HAP-1 (cell line): ENCODE data around the gene COL23A1.

Source experiments
- DNase-seq, 2 experiments: peaks; one replicate each; pipeline ENCODE4 v3.0.0-alpha.2; 2016 to 2020; ENCODE audit warnings: low spot score in 2 of 2
- H3K27me3 ChIP-seq: fragments of 250-450 bp; sonication (Bioruptor Pico); 2 replicates; pipeline ENCODE4 v1.5.1; 2020; ENCODE audit warnings: low read depth, mild to moderate bottlenecking, moderate library complexity
- H3K36me3 ChIP-seq: fragments of 250-450 bp; sonication (Bioruptor Pico); replicated peaks from 2 replicates; pipeline ENCODE4 v1.5.1; 2020; ENCODE audit warnings: mild to moderate bottlenecking
- H3K4me1 ChIP-seq: fragments of 250-450 bp; sonication (Bioruptor Pico); 2 replicates; pipeline ENCODE4 v1.5.1; 2020; ENCODE audit warnings: mild to moderate bottlenecking
- H3K4me3 ChIP-seq: fragments of 250-450 bp; sonication (Bioruptor Pico); 2 replicates; pipeline ENCODE4 v1.5.1; 2020; ENCODE audit warnings: mild to moderate bottlenecking, moderate library complexity
- H3K9me3 ChIP-seq: fragments of 250-450 bp; sonication (Bioruptor Pico); 2 replicates; pipeline ENCODE4 v1.5.1; 2020; ENCODE audit warnings: mild to moderate bottlenecking, moderate library complexity
- in situ Hi-C: fragments of 300-500 bp; cut with MboI; formaldehyde crosslinking; loops from 3 replicates; pipeline ENCODE4 v1.14.3; 2020; ENCODE audit warnings: low sequenced_read_pairs, inconsistent platforms, mixed read lengths

The COL23A1 gene

GRCh38 chr5:178416206-178416882, 173.8 kb downstream of the COL23A1 start:
- in situ Hi-C loops, result no loop called here
- Histone ChIP-seq H3K27me3 (no peaks in the 10 kb centered on the region), H3K4me3 (no peak overlapping the region), H3K9me3 (no peaks in the 10 kb centered on the region), H3K4me1 (no peaks in the 10 kb centered on the region), H3K36me3 (no peaks in the 10 kb centered on the region)
- no peak for DNase-seq

GRCh38 chr5:178415353-178415752, 174.8 kb downstream of the COL23A1 start:
- H3K36me3 ChIP-seq, result no peaks in the 10 kb centered on the region
- DNase-seq, result no peak
- in situ Hi-C loops, result no loop called here
- no peak overlapping the region for H3K4me3 ChIP-seq
- no peaks in the 10 kb centered on the region for H3K27me3 ChIP-seq
- no peaks in the 10 kb centered on the region for H3K9me3 ChIP-seq
- H3K4me1 ChIP-seq, result no peaks in the 10 kb centered on the region

- in situ Hi-C loops, result no loop called here
- H3K9me3 ChIP-seq, result no peaks in the 10 kb centered on the region
- H3K4me3 ChIP-seq, result no peak overlapping the region
- no peak for DNase-seq
- H3K36me3 ChIP-seq, result no peaks in the 10 kb centered on the region
- H3K4me1 ChIP-seq, result no peaks in the 10 kb centered on the region
- H3K27me3 ChIP-seq, result no peaks in the 10 kb centered on the region
Measured at GRCh38 chr5:178413988-178414387, 176.2 kb downstream of the COL23A1 start.

GRCh38 chr5:178411083-178411482, 179.1 kb downstream of the COL23A1 start:
- Histone ChIP-seq H3K4me1 (no peaks in the 10 kb centered on the region), H3K27me3 (no peaks in the 10 kb centered on the region), H3K4me3 (no peak overlapping the region), H3K36me3 (no peaks in the 10 kb centered on the region), H3K9me3 (no peaks in the 10 kb centered on the region)
- in situ Hi-C loops, result no loop called here
- no peak for DNase-seq

GRCh38 chr5:178407646-178408045, 182.5 kb downstream of the COL23A1 start:
- no peaks in the 10 kb centered on the region for H3K9me3 ChIP-seq
- no peak overlapping the region for H3K4me3 ChIP-seq
- DNase-seq, result no peak
- no peaks in the 10 kb centered on the region for H3K36me3 ChIP-seq
- H3K27me3 ChIP-seq, result no peaks in the 10 kb centered on the region
- H3K4me1 ChIP-seq, result no peaks in the 10 kb centered on the region
- in situ Hi-C loops, result no loop called here

- H3K36me3 ChIP-seq, result no peaks in the 10 kb centered on the region
- no peak for DNase-seq
- in situ Hi-C loops, result no loop called here
Measured at GRCh38 chr5:178404987-178405386, 185.2 kb downstream of the COL23A1 start.

GRCh38 chr5:178403956-178404600, 186.1 kb downstream of the COL23A1 start:
- no peaks in the 10 kb centered on the region for H3K27me3 ChIP-seq
- in situ Hi-C loops, result no loop called here

More at GRCh38 chr5:178404987-178405386, 185.2 kb downstream of the COL23A1 start:
- H3K27me3 ChIP-seq, result no peaks in the 10 kb centered on the region
- no peaks in the 10 kb centered on the region for H3K9me3 ChIP-seq
- no peaks in the 10 kb centered on the region for H3K4me1 ChIP-seq
- H3K4me3 ChIP-seq, result no peak overlapping the region

GRCh38 chr5:178403351-178403750, 186.8 kb downstream of the COL23A1 start:
- in situ Hi-C loops, result no loop called here
- Histone ChIP-seq H3K9me3 (no peaks in the 10 kb centered on the region), H3K36me3 (no peaks in the 10 kb centered on the region), H3K4me1 (no peaks in the 10 kb centered on the region), H3K4me3 (no peak overlapping the region), H3K27me3 (no peaks in the 10 kb centered on the region)
- DNase-seq, result no peak

More at GRCh38 chr5:178403956-178404600, 186.1 kb downstream of the COL23A1 start:
- no peak for DNase-seq
- Histone ChIP-seq H3K4me3 (no peak overlapping the region), H3K4me1 (no peaks in the 10 kb centered on the region), H3K9me3 (no peaks in the 10 kb centered on the region), H3K36me3 (no peaks in the 10 kb centered on the region)

- Histone ChIP-seq H3K27me3 (no peaks in the 10 kb centered on the region), H3K9me3 (no peaks in the 10 kb centered on the region), H3K4me1 (no peaks in the 10 kb centered on the region), H3K36me3 (no peaks in the 10 kb centered on the region), H3K4me3 (no peak overlapping the region)
- in situ Hi-C loops, result no loop called here
- no peak for DNase-seq
Measured at GRCh38 chr5:178399701-178400095, 190.5 kb downstream of the COL23A1 start.

- H3K4me3 ChIP-seq, result no peak overlapping the region
- in situ Hi-C loops, result no loop called here
- H3K27me3 ChIP-seq, result no peaks in the 10 kb centered on the region
Measured at GRCh38 chr5:178398901-178399700, 191.1 kb downstream of the COL23A1 start.

GRCh38 chr5:178396796-178397720, 193.1 kb downstream of the COL23A1 start:
- H3K27me3 ChIP-seq, result no peaks in the 10 kb centered on the region
- H3K9me3 ChIP-seq, result no peaks in the 10 kb centered on the region

More at GRCh38 chr5:178398901-178399700, 191.1 kb downstream of the COL23A1 start:
- H3K36me3 ChIP-seq, result no peaks in the 10 kb centered on the region
- H3K9me3 ChIP-seq, result no peaks in the 10 kb centered on the region
- no peak for DNase-seq
- no peaks in the 10 kb centered on the region for H3K4me1 ChIP-seq

GRCh38 chr5:178394074-178394473, 196.1 kb downstream of the COL23A1 start:
- no peak for DNase-seq
- in situ Hi-C loops, result no loop called here
- no peaks in the 10 kb centered on the region for H3K4me1 ChIP-seq
- no peaks in the 10 kb centered on the region for H3K27me3 ChIP-seq
- no peak overlapping the region for H3K4me3 ChIP-seq
- H3K9me3 ChIP-seq, result no peaks in the 10 kb centered on the region
- no peaks in the 10 kb centered on the region for H3K36me3 ChIP-seq

More at GRCh38 chr5:178396796-178397720, 193.1 kb downstream of the COL23A1 start:
- H3K4me3 ChIP-seq, result no peak overlapping the region
- no peak for DNase-seq
- in situ Hi-C loops, result no loop called here
- H3K36me3 ChIP-seq, result no peaks in the 10 kb centered on the region
- no peaks in the 10 kb centered on the region for H3K4me1 ChIP-seq

- Histone ChIP-seq H3K4me3 (no peak overlapping the region), H3K9me3 (no peaks in the 10 kb centered on the region), H3K4me1 (no peaks in the 10 kb centered on the region), H3K36me3 (no peaks in the 10 kb centered on the region), H3K27me3 (no peaks in the 10 kb centered on the region)
- DNase-seq, result no peak
- in situ Hi-C loops, result no loop called here
Measured at GRCh38 chr5:178392931-178393394, 197.2 kb downstream of the COL23A1 start.
